HepG2 (cell line): Measurements from ENCODE around the gene COX7B. TPM values are rescaled to one million over a fixed set of nuclear protein-coding genes. Genes with fewer than 3 reads are reported as not detected.
A peak's percentile ranks its signal among the peaks of the same experiment; 100 is the strongest.

Experiments used
- CREB3 ChIP-seq: sonication (generic); formaldehyde crosslinking; IDR thresholded peaks from 2 replicates; pipeline ENCODE4 v1.5.0; 2020; ENCODE audit warnings: missing genetic modification reagents
- EZH2 ChIP-seq: conservative IDR thresholded peaks from 2 replicates; pipeline ENCODE4 v1.6.1; 2012; ENCODE audit warnings: mild to moderate bottlenecking, low read depth, low read length, moderate library complexity
- HMGXB3 ChIP-seq: sonication (generic); formaldehyde crosslinking; IDR thresholded peaks from 2 replicates; pipeline ENCODE4 v1.4.0; 2020; ENCODE audit warnings: missing genetic modification reagents, borderline replicate concordance
- KLF12 ChIP-seq: sonication (generic); formaldehyde crosslinking; IDR thresholded peaks from 2 replicates; pipeline ENCODE4 v1.4.0; 2020; ENCODE audit warnings: missing genetic modification reagents, borderline replicate concordance
- LRRFIP1 ChIP-seq: sonication (generic); formaldehyde crosslinking; conservative IDR thresholded peaks from 2 replicates; pipeline ENCODE4 v1.4.0; 2020; ENCODE audit warnings: missing genetic modification reagents
- NR2C2 ChIP-seq: sonication (generic); formaldehyde crosslinking; IDR thresholded peaks from 2 replicates; pipeline ENCODE4 v1.4.0; 2020; ENCODE audit warnings: missing genetic modification reagents, mild to moderate bottlenecking, moderate library complexity, borderline replicate concordance
- SP1 ChIP-seq, 2 experiments: fragments of 450-650 bp in 1 of 2; sonication (generic) in 1 of 2; formaldehyde crosslinking in 1 of 2; IDR thresholded peaks; 2 replicates each; pipeline versions ENCODE4 v1.4.0 to v1.6.1; 2016 to 2020; ENCODE audit warnings: missing genetic modification reagents in 1 of 2
- TCF12 ChIP-seq, 2 experiments: fragments of 450-650 bp in 1 of 2; sonication (generic) in 1 of 2; formaldehyde crosslinking in 1 of 2; IDR thresholded peaks; 2 replicates each; pipeline versions ENCODE4 v1.6.1 to v1.8.0; 2017 to 2022; ENCODE audit warnings: antibody characterized with exemption in 1 of 2, mild to moderate bottlenecking in 1 of 2, missing genetic modification reagents in 1 of 2, moderate library complexity in 1 of 2
- ZFY ChIP-seq: sonication (generic); formaldehyde crosslinking; IDR thresholded peaks from 2 replicates; pipeline ENCODE4 v1.4.0; 2020; ENCODE audit warnings: missing genetic modification reagents
- ZNF382 ChIP-seq: sonication (generic); formaldehyde crosslinking; IDR thresholded peaks from 2 replicates; pipeline ENCODE4 v1.5.0; 2020; ENCODE audit warnings: missing genetic modification reagents, mild to moderate bottlenecking, borderline replicate concordance
- ZNF580 ChIP-seq: IDR thresholded peaks from 2 replicates; pipeline ENCODE4 v1.6.1; 2016; ENCODE audit warnings: low read depth, borderline replicate concordance
- ZNF615 ChIP-seq: sonication (generic); formaldehyde crosslinking; IDR thresholded peaks from 2 replicates; pipeline ENCODE4 v1.5.0; 2020; ENCODE audit warnings: mild to moderate bottlenecking, missing genetic modification reagents, borderline replicate concordance
- polyA plus RNA-seq, 8 experiments: library from polyadenylated mRNA; depleted of rRNA in 3 of 8; stranded (reverse) in 7 of 8; unstranded in 1 of 8; fragments of >200 nt; fragmentation: Illumina TruSeq in 4 of 8; extraction: Trizol in 4 of 8; gene quantifications; 2 replicates each; pipeline versions ENCODE4 v1.2.1 to v1.2.3, GENCODE V29; 2011 to 2016; ENCODE audit warnings: low read depth in 4 of 8, missing spikeins in 1 of 8, mixed read lengths in 1 of 8; ENCODE audit not compliant: insufficient read depth in 1 of 8
- total RNA-seq, 5 experiments: library from RNA; depleted of rRNA; stranded (reverse); fragments of >200 nt; fragmentation: Illumina TruSeq; extraction: Trizol; gene quantifications; 2 replicates each; pipeline ENCODE4 v1.2.3, GENCODE V29; 2016; ENCODE audit warnings: low read depth in 1 of 5
- TF ChIP-seq, protein P1 (sequence below): sonication (generic); formaldehyde crosslinking; conservative IDR thresholded peaks from 2 replicates; pipeline ENCODE4 v1.4.0; 2020; ENCODE audit warnings: missing genetic modification reagents
- TF ChIP-seq, protein P2 (sequence below): IDR thresholded peaks from 2 replicates; pipeline ENCODE4 v1.6.1; 2016; ENCODE audit warnings: low read depth

COX7B gene
- total and polyA plus RNA-seq, 2 of the 13 experiments (the other 11 are each of a cell fraction or from before 2014, with no cell fraction given) = 375 to 635 TPM

DNA sequence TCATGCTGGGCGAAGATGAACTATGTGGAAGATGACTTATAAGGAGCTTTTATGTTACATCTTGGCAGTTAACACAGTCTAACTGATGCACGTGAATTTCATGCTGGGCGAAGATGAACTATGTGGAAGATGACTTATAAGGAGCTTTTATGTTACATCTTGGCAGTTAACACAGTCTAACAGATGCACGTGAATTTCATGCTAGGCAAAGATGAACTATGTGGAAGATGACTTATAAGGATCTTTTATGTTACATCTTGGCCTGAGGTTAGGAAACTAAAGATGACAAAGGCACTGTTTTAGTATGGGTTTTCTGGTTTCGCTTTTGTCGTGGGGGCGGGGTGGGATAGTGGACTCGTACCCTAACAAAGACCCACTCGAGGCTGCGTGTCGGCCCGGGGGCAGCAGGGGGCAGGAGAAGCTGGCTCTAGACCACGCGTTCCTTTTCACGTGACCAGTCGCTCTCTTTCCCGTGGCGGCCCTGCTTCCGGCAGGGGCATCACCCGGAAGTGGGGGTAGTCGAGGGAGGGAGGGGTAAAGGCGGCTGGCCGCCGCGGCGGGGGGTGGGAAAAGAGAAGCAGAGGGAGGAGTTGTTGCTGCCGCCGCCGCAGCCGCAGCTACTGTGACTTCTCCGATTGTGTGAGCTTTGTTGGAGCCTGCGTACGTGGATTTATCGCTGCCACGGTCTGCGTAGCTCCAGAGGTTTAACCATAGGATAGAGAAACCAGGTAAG lies 11.0 kb downstream of the COX7B start, which contains the start of gene ATP7A (continued):
- no peak for TF ChIP-seq CREB3 (CRISPR knock-in tag)
- TF ChIP-seq NR2C2 (CRISPR knock-in tag) = no peak; the same call in 1 of the 2 replicates
- TF ChIP-seq KLF12 (CRISPR knock-in tag) = no peak
- TF ChIP-seq ZNF615 (CRISPR knock-in tag) = no peak
- TF ChIP-seq, protein P1, sequence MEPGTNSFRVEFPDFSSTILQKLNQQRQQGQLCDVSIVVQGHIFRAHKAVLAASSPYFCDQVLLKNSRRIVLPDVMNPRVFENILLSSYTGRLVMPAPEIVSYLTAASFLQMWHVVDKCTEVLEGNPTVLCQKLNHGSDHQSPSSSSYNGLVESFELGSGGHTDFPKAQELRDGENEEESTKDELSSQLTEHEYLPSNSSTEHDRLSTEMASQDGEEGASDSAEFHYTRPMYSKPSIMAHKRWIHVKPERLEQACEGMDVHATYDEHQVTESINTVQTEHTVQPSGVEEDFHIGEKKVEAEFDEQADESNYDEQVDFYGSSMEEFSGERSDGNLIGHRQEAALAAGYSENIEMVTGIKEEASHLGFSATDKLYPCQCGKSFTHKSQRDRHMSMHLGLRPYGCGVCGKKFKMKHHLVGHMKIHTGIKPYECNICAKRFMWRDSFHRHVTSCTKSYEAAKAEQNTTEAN = no peak
- no peak for TF ChIP-seq SP1 (IDR thresholded peaks at IDR 0.05)
- TF ChIP-seq SP1 (CRISPR knock-in tag; IDR thresholded peaks at IDR 0.05) = no peak
- TF ChIP-seq ZNF580 (CRISPR knock-in tag) = no peak
- TF ChIP-seq, protein P2, sequence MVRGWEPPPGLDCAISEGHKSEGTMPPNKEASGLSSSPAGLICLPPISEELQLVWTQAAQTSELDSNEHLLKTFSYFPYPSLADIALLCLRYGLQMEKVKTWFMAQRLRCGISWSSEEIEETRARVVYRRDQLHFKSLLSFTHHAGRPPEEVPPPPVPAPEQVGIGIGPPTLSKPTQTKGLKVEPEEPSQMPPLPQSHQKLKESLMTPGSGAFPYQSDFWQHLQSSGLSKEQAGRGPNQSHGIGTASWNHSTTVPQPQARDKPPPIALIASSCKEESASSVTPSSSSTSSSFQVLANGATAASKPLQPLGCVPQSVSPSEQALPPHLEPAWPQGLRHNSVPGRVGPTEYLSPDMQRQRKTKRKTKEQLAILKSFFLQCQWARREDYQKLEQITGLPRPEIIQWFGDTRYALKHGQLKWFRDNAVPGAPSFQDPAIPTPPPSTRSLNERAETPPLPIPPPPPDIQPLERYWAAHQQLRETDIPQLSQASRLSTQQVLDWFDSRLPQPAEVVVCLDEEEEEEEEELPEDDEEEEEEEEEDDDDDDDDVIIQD = peak; percentile 55; the same call in 1 of the 2 replicates
- no peak for TF ChIP-seq ZFY (CRISPR knock-in tag)
- no peak for TF ChIP-seq TCF12 (IDR thresholded peaks at IDR 0.05)
- no peak for TF ChIP-seq TCF12 (CRISPR knock-in tag; IDR thresholded peaks at IDR 0.05)
- TF ChIP-seq ZNF382 (CRISPR knock-in tag) = no peak
- no peak for TF ChIP-seq EZH2
- TF ChIP-seq HMGXB3 = no peak
- TF ChIP-seq LRRFIP1 = no peak
